Measurements from ENCODE around the gene DVL1.

GRCh38 chr1:1381294-1381693 is 32.1 kb upstream of the DVL1 start:
- TF ChIP-seq CTCF (IDR thresholded peaks at IDR 0.05; ENCODE audit: insufficient read depth, low read depth, low read length): no peak
- TF ChIP-seq EZH2 (IDR thresholded peaks at IDR 0.05; ENCODE audit: insufficient read depth, low read length): no peak
